ENCODE results near the gene RASGRP4. TPM values are rescaled to one million over a fixed set of nuclear protein-coding genes. Genes with fewer than 3 reads are reported as not detected.
"Not testable (repeated sequence)": the region's sequence is repeated elsewhere in the genome, so short reads cannot be mapped to it uniquely, and the experiment has no call there.

Gene RASGRP4
- total RNA-seq, 1 experiment from 2014 or later, result not detected

DNA sequence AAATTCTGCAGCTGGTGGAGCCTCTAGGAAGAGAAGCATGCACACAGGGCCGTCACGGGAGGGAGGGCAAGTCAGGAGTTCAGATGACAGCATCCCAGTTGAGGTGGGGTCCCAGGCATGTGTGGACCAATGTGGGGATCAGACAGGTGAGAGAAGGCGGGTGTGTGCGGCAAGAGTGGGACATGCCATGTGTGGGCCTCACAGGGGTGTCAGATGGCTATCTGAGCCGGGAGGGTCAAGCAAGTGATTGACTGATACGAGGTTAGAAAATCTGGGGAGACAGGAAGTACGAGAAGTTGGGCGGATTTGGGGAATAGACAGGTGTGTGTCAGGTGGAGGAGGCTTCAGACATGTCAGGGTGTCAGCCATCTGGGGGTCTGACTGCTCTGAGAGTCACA is 8.9 kb downstream of the RASGRP4 start:
- no peak for DNase-seq (ENCODE audit: low read depth)

- DNase-seq (ENCODE audit: low read depth), result no peak
Measured at GRCh38 chr19:38413416-38413815, 12.6 kb downstream of the RASGRP4 start.

- no peak for DNase-seq (ENCODE audit: low read depth)
Measured at GRCh38 chr19:38412961-38413360, 13.1 kb downstream of the RASGRP4 start.

DNA sequence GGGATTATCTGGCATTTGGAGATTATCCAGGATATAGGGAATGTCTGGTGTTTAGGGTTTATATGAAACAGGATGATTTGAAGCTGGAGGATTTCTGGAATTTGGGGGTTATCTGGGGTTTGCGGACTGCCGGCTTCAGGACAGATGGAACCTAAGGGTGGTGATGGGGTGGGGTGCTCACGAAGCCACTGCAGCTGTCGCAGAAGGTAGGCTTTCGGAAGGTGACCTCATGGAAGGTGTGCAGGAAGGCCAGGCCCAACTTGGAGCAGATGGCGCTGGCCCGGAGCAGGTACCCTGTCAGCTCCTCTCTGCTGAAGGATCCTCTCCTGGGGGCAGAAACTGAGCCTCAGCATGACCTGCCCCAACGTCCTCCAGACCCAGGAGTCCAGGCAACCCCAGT is 13.5 kb downstream of the RASGRP4 start:
- DNase-seq (ENCODE audit: low read depth), result no peak

DNA sequence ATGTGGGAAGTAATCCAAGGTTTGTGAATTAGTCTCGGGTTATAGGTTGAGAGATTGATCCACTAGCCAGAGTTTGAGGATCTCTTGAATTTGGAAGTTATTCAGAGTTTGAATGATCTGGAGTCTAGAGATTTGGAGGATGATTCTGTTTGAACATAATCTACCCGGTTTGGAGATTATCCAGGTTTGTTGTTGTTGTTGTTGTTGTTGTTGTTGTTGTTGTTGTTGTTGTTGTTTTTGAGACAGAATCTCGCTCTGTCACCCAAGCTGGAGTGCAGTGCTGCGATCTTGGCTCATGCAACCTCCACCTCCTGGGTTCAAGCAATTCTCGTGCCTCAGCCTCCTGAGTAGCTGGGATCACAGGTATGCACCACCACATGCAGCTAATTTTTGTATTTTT is 14.1 kb downstream of the RASGRP4 start:
- not testable (repeated sequence) for DNase-seq (ENCODE audit: low read depth)

- DNase-seq (ENCODE audit: low read depth), result no peak
Measured at GRCh38 chr19:38411041-38411712, 14.8 kb downstream of the RASGRP4 start.

GRCh38 chr19:38410407-38410806 is 15.6 kb downstream of the RASGRP4 start:
- not testable (repeated sequence) for DNase-seq (ENCODE audit: low read depth)

GRCh38 chr19:38409631-38410133 is 16.3 kb downstream of the RASGRP4 start:
- DNase-seq (ENCODE audit: low read depth), result peak; percentile 36

- DNase-seq (ENCODE audit: low read depth), result no peak
Measured at GRCh38 chr19:38405276-38405675, 20.7 kb downstream of the RASGRP4 start.

GRCh38 chr19:38404858-38405257 is 21.2 kb downstream of the RASGRP4 start:
- DNase-seq (ENCODE audit: low read depth), result no peak

DNA sequence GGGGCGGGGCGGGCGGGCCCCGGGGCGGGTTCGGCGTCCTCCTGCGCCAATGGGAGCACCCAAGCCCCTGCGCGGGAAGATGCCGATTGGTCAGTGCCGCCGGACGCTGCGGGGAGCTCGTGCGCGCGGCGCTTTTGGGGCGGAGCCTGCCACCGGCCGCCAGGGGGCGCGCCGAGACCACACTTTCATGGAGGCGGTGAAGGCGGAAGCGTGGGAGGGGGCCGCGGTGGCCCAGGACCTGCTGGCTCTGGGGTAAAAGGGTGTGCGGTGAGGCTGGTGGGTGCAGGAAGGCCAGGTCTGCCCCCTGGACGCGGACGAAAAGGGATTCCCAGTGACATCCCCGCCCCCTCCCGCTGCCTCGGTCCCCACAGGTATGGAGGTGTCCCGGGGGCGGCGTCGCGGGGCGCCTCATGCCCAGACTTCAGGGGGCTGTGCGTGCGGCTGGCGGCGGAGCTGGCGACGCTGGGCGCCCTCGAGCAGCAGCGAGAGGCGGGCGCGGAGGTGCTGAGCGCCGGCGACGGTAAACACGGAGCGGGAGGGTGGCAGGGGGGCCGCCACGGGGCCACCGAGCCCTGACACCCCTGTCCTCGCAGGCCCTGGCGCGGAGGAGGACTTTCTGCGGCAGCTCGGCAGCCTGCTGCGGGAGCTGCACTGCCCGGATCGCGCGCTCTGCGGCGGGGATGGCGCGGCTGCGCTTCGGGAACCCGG is 22.9 kb downstream of the RASGRP4 start, which contains the start of gene FAM98C:
Gene FAM98C, plus strand, starts transcription at position 127 of the 708 bp plus-strand sequence. Its CDS starts 61 bp downstream, at position 188.
- peak; percentile 98 for DNase-seq (ENCODE audit: low read depth)

DNA sequence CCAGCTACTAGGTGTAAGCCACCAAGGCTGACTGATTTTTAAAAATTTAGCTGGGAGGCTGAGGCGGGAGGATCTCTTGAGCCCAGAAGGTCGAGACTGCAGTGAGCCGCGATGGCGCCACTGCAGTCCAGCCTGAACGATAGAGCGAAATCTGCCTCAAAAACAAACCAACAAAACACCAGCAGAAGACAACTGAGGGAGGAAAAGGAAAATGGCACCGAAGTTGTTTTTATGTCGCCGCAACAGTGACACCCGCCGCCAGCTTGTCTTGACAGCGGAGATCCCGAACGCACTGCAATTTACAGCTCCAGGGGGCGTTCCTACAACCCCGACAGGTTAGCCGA is 23.4 kb downstream of the RASGRP4 start:
- DNase-seq (ENCODE audit: low read depth), result no peak

- no peak for DNase-seq (ENCODE audit: low read depth)
Measured at GRCh38 chr19:38401148-38401547, 24.9 kb downstream of the RASGRP4 start.

DNA sequence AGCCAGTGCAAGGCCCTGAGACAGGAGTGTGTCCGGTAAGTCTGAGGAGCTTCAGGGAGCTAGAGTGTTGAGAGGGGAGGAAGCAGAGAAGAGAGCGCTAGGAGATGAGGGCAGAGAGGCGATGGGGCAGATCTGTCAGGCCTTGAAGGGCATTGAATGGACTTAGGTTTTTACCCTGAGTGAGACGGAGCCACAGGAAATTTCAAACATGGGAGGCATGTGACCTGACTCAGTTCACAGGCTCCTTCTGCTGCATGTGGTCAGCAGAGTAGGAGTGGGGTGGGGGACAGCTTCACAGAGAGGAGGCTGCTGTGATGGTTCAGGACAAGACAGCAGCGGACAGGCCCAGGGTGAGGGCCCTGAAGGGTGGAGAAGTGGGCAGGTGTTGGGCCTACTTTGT is 25.7 kb downstream of the RASGRP4 start:
- no peak for DNase-seq (ENCODE audit: low read depth)

DNA sequence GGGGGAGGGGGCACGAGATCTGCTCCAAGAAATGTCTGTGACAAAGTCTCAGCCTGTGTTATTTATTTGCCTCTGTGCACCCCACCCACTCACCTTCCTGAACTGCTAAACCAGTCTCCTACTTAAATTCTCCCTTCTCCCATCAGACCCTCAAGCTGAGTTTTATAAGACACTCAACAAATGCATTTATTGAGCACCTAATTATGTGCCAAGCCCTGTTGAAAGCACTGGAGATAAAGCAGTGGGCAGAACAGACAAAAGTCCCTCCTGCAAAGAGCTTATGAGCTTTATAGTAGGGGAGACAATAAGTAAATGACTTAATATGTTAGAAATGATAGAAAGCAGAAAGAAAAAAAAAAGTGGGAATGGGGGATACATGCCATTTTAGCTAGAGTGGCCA is 26.5 kb downstream of the RASGRP4 start:
- DNase-seq (ENCODE audit: low read depth), result no peak

- no peak for DNase-seq (ENCODE audit: low read depth)
Measured at GRCh38 chr19:38399081-38399480, 26.9 kb downstream of the RASGRP4 start.

DNA sequence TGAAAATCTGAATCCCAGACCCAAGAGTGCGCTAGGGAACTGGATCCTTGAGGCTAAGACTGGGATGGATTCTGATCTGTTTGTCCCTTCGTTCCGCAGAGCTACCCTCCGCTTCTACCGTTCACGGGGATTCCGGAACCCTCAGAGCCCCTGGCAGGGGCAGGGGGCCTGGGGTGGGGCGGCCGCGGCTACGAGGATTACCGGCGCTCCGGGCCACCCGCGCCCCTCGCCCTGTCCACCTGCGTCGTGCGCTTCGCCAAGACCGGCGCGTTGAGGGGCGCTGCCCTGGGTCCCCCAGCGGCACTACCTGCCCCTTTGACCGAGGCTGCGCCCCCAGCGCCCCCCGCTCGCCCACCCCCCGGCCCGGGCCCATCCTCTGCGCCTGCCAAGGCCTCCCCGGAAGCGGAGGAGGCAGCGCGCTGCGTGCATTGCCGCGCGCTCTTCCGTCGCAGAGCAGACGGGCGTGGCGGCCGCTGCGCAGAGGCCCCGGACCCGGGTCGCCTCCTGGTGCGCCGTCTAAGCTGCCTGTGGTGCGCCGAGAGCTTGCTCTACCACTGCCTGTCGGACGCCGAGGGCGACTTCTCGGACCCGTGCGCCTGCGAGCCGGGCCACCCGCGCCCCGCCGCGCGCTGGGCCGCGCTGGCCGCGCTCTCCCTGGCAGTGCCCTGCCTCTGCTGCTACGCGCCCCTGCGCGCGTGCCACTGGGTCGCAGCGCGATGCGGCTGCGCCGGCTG is 30.5 kb downstream of the RASGRP4 start:
- no peak for DNase-seq (ENCODE audit: low read depth)

- DNase-seq (ENCODE audit: low read depth), result no peak
Measured at GRCh38 chr19:38394488-38394887, 31.5 kb downstream of the RASGRP4 start.

GRCh38 chr19:38392707-38393308 is 33.2 kb downstream of the RASGRP4 start:
- DNase-seq (ENCODE audit: low read depth), result peak; percentile 71

DNA sequence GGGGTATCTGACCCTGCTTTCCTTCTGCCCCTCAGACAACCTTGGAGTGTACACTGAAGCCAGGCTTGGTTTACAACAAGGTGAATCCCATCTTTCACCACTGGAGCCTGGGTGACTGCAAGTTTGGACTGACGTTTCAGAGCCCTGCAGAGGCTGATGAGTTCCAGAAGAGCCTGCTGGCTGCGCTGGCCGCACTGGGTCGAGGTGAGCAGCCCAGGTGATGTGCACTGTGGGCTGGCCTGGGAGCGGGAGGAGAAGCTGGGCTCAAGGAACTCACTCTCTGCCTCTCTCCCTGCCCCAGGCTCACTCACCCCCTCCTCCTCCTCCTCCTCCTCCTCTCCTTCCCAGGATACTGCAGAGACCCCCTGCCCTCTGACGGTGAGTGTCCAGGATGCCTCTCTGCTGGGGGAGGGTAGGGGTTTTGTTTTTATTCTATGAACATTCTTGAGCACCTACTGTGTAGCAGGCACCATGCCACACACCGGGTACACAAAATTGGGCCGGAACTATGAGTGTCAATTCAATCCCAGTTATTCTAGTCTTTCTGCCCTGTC is 34.0 kb downstream of the RASGRP4 start:
- no peak for DNase-seq (ENCODE audit: low read depth)

DNA sequence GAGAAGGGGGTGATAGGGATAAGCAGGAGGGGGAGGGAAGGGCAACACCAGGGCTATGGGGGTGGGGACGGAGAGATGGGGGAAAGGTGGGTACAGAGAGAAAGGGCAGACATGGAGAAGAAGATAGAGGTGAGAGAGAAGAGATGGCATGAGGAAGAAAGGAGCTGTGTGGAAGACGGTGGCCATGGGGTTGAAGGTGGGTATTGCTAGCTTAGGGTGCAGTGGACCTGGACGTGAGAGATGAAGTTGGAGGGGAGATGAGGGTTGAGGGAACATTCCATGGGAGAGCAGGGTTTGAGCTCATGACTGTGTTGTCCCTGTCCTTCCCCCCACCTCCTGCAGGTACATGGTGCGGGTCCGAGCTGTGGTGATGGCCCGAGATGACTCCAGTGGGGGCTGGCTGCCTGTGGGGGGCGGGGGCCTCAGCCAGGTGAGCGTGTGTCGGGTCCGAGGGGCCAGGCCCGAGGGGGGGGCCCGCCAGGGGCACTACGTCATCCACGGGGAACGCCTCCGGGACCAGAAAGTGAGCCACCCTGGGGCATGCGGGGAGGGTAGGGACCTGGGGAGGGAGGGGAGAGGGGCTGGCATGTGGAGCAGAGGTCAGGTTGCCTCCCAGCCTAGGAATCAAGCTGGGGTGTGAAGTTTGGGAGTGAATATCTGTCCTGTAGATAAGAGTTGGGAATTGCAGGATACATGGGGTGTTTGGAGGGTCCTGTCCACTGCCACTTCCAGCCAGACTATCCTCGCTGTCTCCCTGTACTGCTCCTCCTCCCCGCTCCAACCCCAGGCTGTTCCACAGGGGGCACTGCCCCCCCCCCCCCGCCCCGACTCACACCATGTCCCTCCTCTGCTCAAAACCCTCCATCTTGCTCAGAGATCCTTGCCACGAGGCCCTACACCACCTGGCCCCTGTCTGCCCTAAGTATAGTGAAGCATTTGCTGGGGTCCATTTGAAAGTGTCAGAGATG is 35.8 kb downstream of the RASGRP4 start:
- no peak for DNase-seq (ENCODE audit: low read depth)
